Bronchial epithelial cell (primary cell): Measurements from ENCODE around the gene EFEMP1. TPM values are rescaled to one million over a fixed set of nuclear protein-coding genes. Genes with fewer than 3 reads are reported as not detected.

Source experiments
- DNase-seq: peaks from one replicate; pipeline ENCODE4 v3.0.0-alpha.2; 2010; ENCODE audit warnings: low read depth
- FAIRE-seq: peaks from 2 replicates; lab custom pipeline; 2011; peaks lifted over from hg19 to GRCh38; lab: Jason Lieb, UNC
- H3K27me3 ChIP-seq: 2 replicates; pipeline ENCODE4 v1.5.1; 2011; ENCODE audit warnings: low read length; ENCODE audit not compliant: control insufficient read depth, insufficient read depth
- H3K36me3 ChIP-seq: 2 replicates; pipeline ENCODE4 v1.5.1; 2011; ENCODE audit warnings: low read length; ENCODE audit not compliant: control insufficient read depth, insufficient read depth
- H3K4me3 ChIP-seq: 2 replicates; pipeline ENCODE4 v1.5.1; 2011; ENCODE audit warnings: mild to moderate bottlenecking, low read depth, low read length, control low read depth
- CTCF ChIP-seq: IDR thresholded peaks from 2 replicates; pipeline ENCODE4 v1.5.1; 2011; ENCODE audit warnings: mild to moderate bottlenecking, moderate library complexity, low read length, control low read depth, inconsistent platforms; ENCODE audit not compliant: insufficient read depth, severe bottlenecking
- total RNA-seq: library from RNA; depleted of rRNA; stranded (reverse); fragments of >200 nt; gene quantifications from 2 replicates; pipeline ENCODE4 v1.2.1, GENCODE V29; 2014

Gene EFEMP1
- total RNA-seq, 1 donor from 2014 or later, result 113 TPM

- DNase-seq (no peak), FAIRE-seq (peak; percentile 23)
- peaks cover 17% of the 10 kb centered on the region for H3K36me3 ChIP-seq
- H3K27me3 ChIP-seq, result no peaks in the 10 kb centered on the region
- no peak overlapping the region for H3K4me3 ChIP-seq
- TF ChIP-seq CTCF, result no peak
Observed at GRCh38 chr2:55879976-55880375, 43.6 kb downstream of the EFEMP1 start.

- Histone ChIP-seq H3K4me3 (no peak overlapping the region), H3K36me3 (peaks cover 16% of the 10 kb centered on the region), H3K27me3 (no peaks in the 10 kb centered on the region)
- TF ChIP-seq CTCF, result no peak
- FAIRE-seq, result no peak
- DNase-seq, result no peak
Observed at GRCh38 chr2:55877087-55877436, 46.5 kb downstream of the EFEMP1 start.

GRCh38 chr2:55876429-55877086 lies 47.0 kb downstream of the EFEMP1 start:
- FAIRE-seq (no peak), DNase-seq (no peak)
- peaks cover 16% of the 10 kb centered on the region for H3K36me3 ChIP-seq
- H3K4me3 ChIP-seq, result no peak overlapping the region
- no peaks in the 10 kb centered on the region for H3K27me3 ChIP-seq
- no peak for TF ChIP-seq CTCF

GRCh38 chr2:55875434-55876135 lies 48.0 kb downstream of the EFEMP1 start:
- FAIRE-seq, result no peak

GRCh38 chr2:55874338-55874737 lies 49.2 kb downstream of the EFEMP1 start:
- H3K36me3 ChIP-seq, result peaks cover 9% of the 10 kb centered on the region
- no peak for DNase-seq
- no peak overlapping the region for H3K4me3 ChIP-seq
- no peak for TF ChIP-seq CTCF
- no peak for FAIRE-seq
- no peaks in the 10 kb centered on the region for H3K27me3 ChIP-seq

More at GRCh38 chr2:55875434-55876135, 48.0 kb downstream of the EFEMP1 start:
- Histone ChIP-seq H3K27me3 (no peaks in the 10 kb centered on the region), H3K36me3 (peaks cover 9% of the 10 kb centered on the region), H3K4me3 (no peak overlapping the region)
- TF ChIP-seq CTCF, result no peak
- no peak for DNase-seq
